HepG2 (cell line): ENCODE results near the gene TFPI. TPM values are rescaled to one million over a fixed set of nuclear protein-coding genes. Genes with fewer than 3 reads are reported as not detected.
"Not testable (repeated sequence)": the region's sequence is repeated elsewhere in the genome, so short reads cannot be mapped to it uniquely, and the experiment has no call there.

Experiments used
- ATAC-seq: fragments of 200-7000 bp; cut with Tn5 transposase; 3 replicates; pipeline ENCODE4 v1.9.1; 2020; ENCODE audit warnings: mild to moderate bottlenecking, moderate library complexity
- BruUV-seq: library from RNA; stranded (reverse); fragments of 400-500 nt; replicated peaks from 2 replicates; lab custom pipeline; 2021; lab: Mats Ljungman, UMichigan
- CTCF ChIA-PET: fragments of 300-600 bp; formaldehyde crosslinking; extraction: SDS; loops from one replicate; lab custom pipeline; 2021; ENCODE audit warnings: low total read pairs, inconsistent platforms, low intra/inter-chr PET ratio; lab: Yijun Ruan, JAX
- POLR2A ChIA-PET: fragments of 350-600 bp; sonication (Branson Sonifier 250); formaldehyde crosslinking; loops from one replicate; lab custom pipeline; 2020; ENCODE audit warnings: antibody characterized with exemption, inconsistent platforms; lab: Yijun Ruan, JAX
- DNase-seq: peaks from one replicate; pipeline ENCODE4 v3.0.0-alpha.2; 2015; ENCODE audit warnings: low spot score
- FAIRE-seq: peaks from 3 replicates; lab custom pipeline; 2011; peaks lifted over from hg19 to GRCh38; lab: Jason Lieb, UNC
- H2AFZ ChIP-seq: one replicate; pipeline ENCODE4 v1.6.1; 2011; ENCODE audit warnings: low read length, inconsistent platforms
- H3K27ac ChIP-seq: fragments of 300-600 bp; 3 replicates; pipeline ENCODE4 v1.8.0; 2011; ENCODE audit warnings: mixed run types, mild to moderate bottlenecking, mixed read lengths, low read length, inconsistent platforms; ENCODE audit not compliant: insufficient read depth; ENCODE audit errors: extremely low read length
- H3K27me3 ChIP-seq, 2 experiments: fragments of 200-600 bp in 1 of 2; 2 replicates in 1 of 2; 3 replicates in 1 of 2; pipeline versions ENCODE4 v1.6.0 to v1.8.0; 2011; ENCODE audit warnings: low read length in 2 of 2, mild to moderate bottlenecking in 2 of 2, moderate library complexity in 2 of 2, inconsistent platforms in 1 of 2; ENCODE audit not compliant: insufficient read depth in 2 of 2, control insufficient read depth in 1 of 2
- H3K36me3 ChIP-seq, 2 experiments: fragments of 200-600 bp in 1 of 2; replicated peaks in 1 of 2; 2 replicates in 1 of 2; 3 replicates in 1 of 2; pipeline versions ENCODE4 v1.5.1 to v1.8.0; 2011; ENCODE audit warnings: low read length in 2 of 2, inconsistent platforms in 1 of 2; ENCODE audit not compliant: insufficient read depth in 2 of 2, control insufficient read depth in 1 of 2
- H3K4me1 ChIP-seq: 2 replicates; pipeline ENCODE4 v1.5.1; 2012; ENCODE audit warnings: low read length, inconsistent platforms; ENCODE audit not compliant: insufficient read depth
- H3K4me2 ChIP-seq: 2 replicates; pipeline ENCODE4 v1.6.0; 2011; ENCODE audit warnings: low read depth, low read length, inconsistent platforms
- H3K4me3 ChIP-seq, 3 experiments: fragments of 200-600 bp in 1 of 3; sonication (generic), shearing (Covaris generic) in 1 of 3; replicated peaks in 1 of 3; 2 replicates each; pipeline ENCODE4 v1.5.1; 2011 to 2016; ENCODE audit warnings: low read length in 3 of 3, inconsistent platforms in 2 of 3, low read depth in 2 of 3, mild to moderate bottlenecking in 2 of 3, control low read depth in 1 of 3, mixed read lengths in 1 of 3; ENCODE audit not compliant: insufficient read depth in 1 of 3
- H3K79me2 ChIP-seq: one replicate; pipeline ENCODE4 v1.6.1; 2011; ENCODE audit warnings: low read length, inconsistent platforms; ENCODE audit not compliant: insufficient read depth
- H3K9ac ChIP-seq: 2 replicates; pipeline ENCODE4 v1.6.0; 2011; ENCODE audit warnings: mild to moderate bottlenecking, low read depth, low read length, inconsistent platforms; ENCODE audit not compliant: insufficient read depth
- H3K9me3 ChIP-seq: 2 replicates; pipeline ENCODE4 v1.5.1; 2012; ENCODE audit warnings: mild to moderate bottlenecking, low read length
- H4K20me1 ChIP-seq: 2 replicates; pipeline ENCODE4 v1.6.0; 2011; ENCODE audit warnings: inconsistent platforms, mild to moderate bottlenecking, low read length, moderate library complexity; ENCODE audit not compliant: insufficient read depth
- ATF1 ChIP-seq: IDR thresholded peaks from 2 replicates; pipeline ENCODE4 v1.6.1; 2016; ENCODE audit warnings: mild to moderate bottlenecking, control low read depth
- SMARCC2 ChIP-seq: fragments of 450-650 bp; IDR thresholded peaks from 2 replicates; pipeline ENCODE4 v1.6.1; 2017; ENCODE audit warnings: antibody characterized with exemption, mild to moderate bottlenecking
- ZNF280D ChIP-seq: sonication (generic); formaldehyde crosslinking; IDR thresholded peaks from 2 replicates; pipeline ENCODE4 v1.5.1; 2020; ENCODE audit warnings: mild to moderate bottlenecking, missing genetic modification reagents
- ZNF737 ChIP-seq: sonication (generic); formaldehyde crosslinking; IDR thresholded peaks from 2 replicates; pipeline ENCODE4 v1.5.0; 2020; ENCODE audit warnings: missing genetic modification reagents, mild to moderate bottlenecking, borderline replicate concordance
- WGBS: methylation state at CpG from one replicate; pipeline ENCODE4 v1.1.6; 2017; ENCODE audit warnings: low lambda C conversion rate; 5-methylcytosine and 5-hydroxymethylcytosine counted together
- in situ Hi-C: cut with HindIII; loops from 2 replicates; pipeline ENCODE4 v1.10.0; 2017; ENCODE audit warnings: low pct_unique_long_range_greater_than_20kb; ENCODE audit not compliant: extremely low pct_ligation_motif_present
- intact Hi-C: fragments of 100-400 bp; cut with micrococcal nuclease; formaldehyde crosslinking; loops from one replicate; pipeline ENCODE4 v1.10.0; 2022; ENCODE audit not compliant: unreplicated experiment
- polyA plus RNA-seq, 8 experiments: library from polyadenylated mRNA; depleted of rRNA in 3 of 8; stranded (reverse) in 7 of 8; unstranded in 1 of 8; fragments of >200 nt; fragmentation: Illumina TruSeq in 4 of 8; extraction: Trizol in 4 of 8; gene quantifications; 2 replicates each; pipeline versions ENCODE4 v1.2.1 to v1.2.3, GENCODE V29; 2011 to 2016; ENCODE audit warnings: low read depth in 4 of 8, missing spikeins in 1 of 8, mixed read lengths in 1 of 8; ENCODE audit not compliant: insufficient read depth in 1 of 8
- total RNA-seq, 5 experiments: library from RNA; depleted of rRNA; stranded (reverse); fragments of >200 nt; fragmentation: Illumina TruSeq; extraction: Trizol; gene quantifications; 2 replicates each; pipeline ENCODE4 v1.2.3, GENCODE V29; 2016; ENCODE audit warnings: low read depth in 1 of 5

TFPI gene
- total and polyA plus RNA-seq, 2 of the 13 experiments (the other 11 are each of a cell fraction or from before 2014, with no cell fraction given) = 301 to 436 TPM

- TF ChIP-seq ZNF280D (CRISPR knock-in tag) (0 out of 2 replicates have a peak, but pooled peaks have one; percentile 48), ATF1 (CRISPR knock-in tag) (0 out of 2 replicates have a peak, but pooled peaks have one; percentile 30), SMARCC2 (no peak), ZNF737 (CRISPR knock-in tag) (no peak)
Measured at GRCh38 chr2:187573722-187574121, 19.5 kb upstream of the TFPI start (continued).

DNA sequence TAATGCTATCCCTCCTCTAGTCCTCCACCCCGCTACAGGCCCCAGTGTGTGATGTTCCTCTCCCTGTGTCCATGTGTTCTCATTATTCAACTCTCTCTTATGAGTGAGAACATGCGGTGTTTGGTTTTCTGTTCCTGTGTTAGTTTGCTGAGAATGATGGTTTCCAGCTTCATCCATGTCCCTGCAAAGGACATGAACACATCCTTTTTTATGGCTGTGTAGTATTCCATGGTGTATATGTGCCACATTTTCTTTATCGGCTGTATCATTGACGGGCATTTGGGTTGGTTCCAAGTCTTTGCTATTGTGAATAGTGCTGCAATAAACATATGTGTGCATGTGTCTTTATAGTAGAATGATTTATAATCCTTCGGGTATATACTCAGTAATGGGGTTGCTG, 17.8 kb upstream of the TFPI start:
- H3K27ac ChIP-seq, H3K27me3 ChIP-seq, H3K4me2 ChIP-seq, H3K36me3 ChIP-seq, H3K4me3 ChIP-seq, intact Hi-C loops, H3K9ac ChIP-seq, POLR2A ChIA-PET, ATAC-seq, BruUV-seq, H2AFZ ChIP-seq, DNase-seq, CTCF ChIA-PET, in situ Hi-C loops, FAIRE-seq, H3K9me3 ChIP-seq, H3K79me2 ChIP-seq, H4K20me1 ChIP-seq: not testable (repeated sequence)
- 97% methylated on average over 5 of the region's 5 CpGs for WGBS
- H3K4me1 ChIP-seq = peaks cover 49% of the 10 kb centered on the region
